ENCODE results near the gene GTF3C1.
"Not testable (repeated sequence)": the region's sequence is repeated elsewhere in the genome, so short reads cannot be mapped to it uniquely, and the experiment has no call there.

Gene GTF3C1, protein sequence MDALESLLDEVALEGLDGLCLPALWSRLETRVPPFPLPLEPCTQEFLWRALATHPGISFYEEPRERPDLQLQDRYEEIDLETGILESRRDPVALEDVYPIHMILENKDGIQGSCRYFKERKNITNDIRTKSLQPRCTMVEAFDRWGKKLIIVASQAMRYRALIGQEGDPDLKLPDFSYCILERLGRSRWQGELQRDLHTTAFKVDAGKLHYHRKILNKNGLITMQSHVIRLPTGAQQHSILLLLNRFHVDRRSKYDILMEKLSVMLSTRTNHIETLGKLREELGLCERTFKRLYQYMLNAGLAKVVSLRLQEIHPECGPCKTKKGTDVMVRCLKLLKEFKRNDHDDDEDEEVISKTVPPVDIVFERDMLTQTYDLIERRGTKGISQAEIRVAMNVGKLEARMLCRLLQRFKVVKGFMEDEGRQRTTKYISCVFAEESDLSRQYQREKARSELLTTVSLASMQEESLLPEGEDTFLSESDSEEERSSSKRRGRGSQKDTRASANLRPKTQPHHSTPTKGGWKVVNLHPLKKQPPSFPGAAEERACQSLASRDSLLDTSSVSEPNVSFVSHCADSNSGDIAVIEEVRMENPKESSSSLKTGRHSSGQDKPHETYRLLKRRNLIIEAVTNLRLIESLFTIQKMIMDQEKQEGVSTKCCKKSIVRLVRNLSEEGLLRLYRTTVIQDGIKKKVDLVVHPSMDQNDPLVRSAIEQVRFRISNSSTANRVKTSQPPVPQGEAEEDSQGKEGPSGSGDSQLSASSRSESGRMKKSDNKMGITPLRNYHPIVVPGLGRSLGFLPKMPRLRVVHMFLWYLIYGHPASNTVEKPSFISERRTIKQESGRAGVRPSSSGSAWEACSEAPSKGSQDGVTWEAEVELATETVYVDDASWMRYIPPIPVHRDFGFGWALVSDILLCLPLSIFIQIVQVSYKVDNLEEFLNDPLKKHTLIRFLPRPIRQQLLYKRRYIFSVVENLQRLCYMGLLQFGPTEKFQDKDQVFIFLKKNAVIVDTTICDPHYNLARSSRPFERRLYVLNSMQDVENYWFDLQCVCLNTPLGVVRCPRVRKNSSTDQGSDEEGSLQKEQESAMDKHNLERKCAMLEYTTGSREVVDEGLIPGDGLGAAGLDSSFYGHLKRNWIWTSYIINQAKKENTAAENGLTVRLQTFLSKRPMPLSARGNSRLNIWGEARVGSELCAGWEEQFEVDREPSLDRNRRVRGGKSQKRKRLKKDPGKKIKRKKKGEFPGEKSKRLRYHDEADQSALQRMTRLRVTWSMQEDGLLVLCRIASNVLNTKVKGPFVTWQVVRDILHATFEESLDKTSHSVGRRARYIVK (N-terminal part only)

DNA sequence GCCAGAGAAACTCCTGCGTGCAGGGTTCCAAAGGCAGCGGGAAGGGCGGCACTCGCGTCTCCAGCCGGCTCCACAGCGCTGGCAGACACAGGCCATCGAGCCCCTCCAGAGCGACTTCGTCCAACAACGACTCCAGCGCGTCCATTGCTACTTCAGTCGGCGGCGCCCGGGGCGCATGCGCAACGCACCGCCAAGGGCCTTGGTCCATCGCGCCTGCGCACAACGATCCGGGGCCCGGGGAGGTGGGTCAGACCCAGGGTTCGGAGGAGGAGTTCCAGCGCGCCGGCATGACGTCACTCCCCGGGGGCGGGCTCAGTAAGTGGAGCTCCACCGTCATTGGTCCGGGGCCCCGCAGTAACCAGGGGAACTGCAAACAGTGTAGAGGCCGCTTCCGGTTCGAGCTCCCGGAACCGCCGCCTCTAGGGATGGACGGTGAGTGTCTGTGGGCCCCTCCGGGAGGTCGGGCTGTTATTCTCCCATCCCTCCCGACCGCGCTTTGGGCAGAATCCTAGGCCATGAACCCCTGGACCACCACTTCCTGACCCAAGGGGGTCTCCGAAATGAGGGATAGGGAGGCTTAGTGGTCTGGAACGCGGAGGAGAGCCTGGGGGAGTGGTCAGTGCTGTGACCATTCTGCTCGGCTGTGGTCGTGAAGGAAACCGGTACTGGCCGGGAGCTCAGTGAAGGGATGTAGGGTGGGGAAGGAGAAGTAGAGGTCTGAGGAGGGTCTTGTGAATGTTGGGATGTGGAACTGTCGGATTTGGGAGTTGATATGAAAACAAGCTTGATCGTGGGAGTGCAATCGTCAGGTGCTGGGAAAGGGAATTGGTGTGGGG is at the start of gene GTF3C1, which contains the start of gene KATNIP:
TSS of gene GTF3C1 (minus strand) at position 168 of the 836 bp plus-strand sequence. CDS start at position 145, 23 bp downstream.
TSS of gene KATNIP (plus strand) at position 399 of the 836 bp plus-strand sequence. CDS start at position 426, 27 bp downstream.
- peak; percentile 99 for DNase-seq (ENCODE audit: low spot score)

DNA sequence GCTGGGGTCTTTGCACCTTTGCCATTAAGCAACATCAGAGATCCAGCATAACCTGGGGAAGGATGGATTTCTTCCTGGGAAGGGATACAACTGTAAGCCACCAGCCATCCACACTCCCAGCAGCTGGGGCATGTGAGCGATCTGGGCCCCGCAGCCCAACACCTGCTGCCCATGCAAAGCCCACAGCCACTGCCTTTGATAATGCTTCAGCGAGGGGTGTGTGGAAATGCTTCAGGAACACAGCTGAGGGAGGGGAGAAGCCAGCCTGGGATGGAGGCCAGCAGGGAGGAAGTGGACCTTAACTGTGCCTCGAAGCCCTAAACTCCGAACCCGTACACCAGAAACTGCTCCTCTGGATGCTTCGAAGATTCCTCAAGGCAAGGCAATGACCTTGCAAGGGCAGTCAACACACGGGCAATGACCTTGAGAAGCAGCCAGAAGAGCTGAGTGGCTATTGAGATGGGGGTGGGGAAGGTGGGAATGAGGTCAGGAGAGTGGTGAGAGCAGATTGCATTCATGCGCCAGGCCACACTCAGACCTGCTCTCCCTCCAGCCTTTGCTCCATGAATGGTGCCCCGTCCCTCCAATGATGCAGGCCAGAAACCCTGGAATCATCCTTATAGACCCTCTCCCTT is 49.3 kb upstream of the GTF3C1 start:
- DNase-seq (ENCODE audit: low spot score) = no peak

DNA sequence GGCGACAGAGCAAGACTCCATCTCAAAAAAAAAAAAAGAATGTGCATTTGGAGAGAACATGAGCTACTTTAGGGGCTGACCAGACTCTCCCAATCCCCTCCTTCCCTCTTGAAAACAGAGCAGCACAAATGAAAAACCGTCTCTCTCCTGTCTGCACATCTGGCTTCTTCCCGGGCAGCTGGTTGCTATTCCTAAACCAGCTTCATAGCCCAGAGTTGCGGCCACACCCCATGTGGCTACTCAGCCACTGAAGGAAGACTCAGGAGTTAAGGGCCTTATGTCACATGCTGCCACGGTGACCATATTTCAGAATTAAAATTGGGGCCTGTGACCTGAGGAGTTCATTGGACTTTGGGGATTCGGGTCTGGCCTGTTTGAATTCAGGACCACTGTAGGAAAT is 48.5 kb upstream of the GTF3C1 start:
- DNase-seq (ENCODE audit: low spot score) = no peak

DNA sequence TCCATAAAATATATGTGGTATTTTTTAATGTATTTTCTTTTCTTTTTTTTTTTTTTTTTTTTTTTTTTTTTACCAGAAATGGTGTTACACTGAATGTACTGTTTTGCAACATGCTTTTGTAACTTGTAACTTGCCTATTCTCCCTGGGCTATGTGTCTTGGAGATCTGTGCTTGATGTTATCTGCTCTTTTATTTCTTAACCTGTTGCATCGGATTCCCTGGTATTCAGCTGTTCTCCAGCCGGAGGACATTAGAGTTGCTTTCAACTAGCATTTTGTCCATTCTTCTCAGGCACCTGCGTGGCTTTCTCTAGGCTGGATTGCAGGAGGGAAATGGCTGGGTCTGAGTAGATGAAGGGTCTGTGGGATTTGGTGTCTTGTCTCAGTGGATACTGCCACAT is 47.6 kb upstream of the GTF3C1 start:
- no peak for DNase-seq (ENCODE audit: low spot score)

DNA sequence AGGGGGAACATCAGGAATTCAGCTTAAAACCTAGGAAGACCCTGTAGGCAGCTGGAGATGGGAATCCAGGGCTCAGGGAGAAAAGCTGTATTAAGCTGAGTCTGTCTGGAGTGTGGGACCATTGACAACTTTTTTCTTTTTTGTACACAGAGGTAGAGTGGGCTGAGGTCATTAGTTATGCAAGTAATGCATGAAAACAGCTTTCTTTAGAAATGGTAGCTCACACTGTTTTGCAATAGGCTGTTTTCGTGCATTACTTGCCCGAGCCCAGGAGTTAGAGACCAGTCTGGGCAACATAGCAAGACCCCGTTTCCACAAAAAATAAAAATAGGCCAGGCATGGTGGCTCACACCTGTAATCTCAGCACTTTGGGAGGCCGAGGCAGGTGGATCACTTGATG is 46.7 kb upstream of the GTF3C1 start:
- DNase-seq (ENCODE audit: low spot score) = no peak

DNA sequence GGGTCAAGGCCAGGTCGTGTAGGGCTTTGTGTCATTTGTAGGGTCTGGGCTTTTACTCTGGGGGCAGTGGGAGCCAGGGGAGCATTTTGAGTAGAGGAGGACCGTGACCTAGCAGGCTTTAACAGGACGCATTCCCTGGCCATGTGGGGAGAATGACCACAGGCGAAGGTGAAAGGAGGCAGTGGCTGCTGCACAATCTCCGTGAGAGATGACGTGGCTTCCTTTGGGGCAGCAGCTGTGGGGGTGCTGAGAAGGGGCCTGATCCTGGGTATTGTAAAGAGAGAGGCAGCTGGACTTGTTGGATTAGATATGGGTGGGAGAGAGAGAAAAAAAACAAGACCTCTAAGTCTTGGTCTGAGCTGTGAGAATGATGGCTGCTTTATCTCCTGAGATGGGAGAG is 46.3 kb upstream of the GTF3C1 start:
- DNase-seq (ENCODE audit: low spot score) = no peak

DNA sequence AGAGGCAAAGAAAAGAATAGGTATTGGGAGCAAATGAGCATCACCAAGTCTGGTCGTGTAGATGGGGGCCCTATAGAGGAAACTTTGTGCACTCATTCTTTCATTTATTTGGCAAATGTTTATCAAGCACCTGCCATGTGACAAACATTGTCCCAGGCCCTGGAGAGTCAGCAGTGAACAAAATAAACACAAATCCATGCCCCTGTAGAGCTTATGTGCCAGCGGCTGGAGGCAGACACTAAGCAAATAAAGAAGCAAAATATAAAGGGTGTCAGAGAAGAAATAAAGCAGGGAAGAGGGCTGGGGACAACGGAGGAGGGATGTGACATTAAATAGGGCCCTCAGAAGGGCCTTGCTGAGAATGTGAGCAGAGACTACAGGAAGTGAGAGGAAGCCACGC is 45.8 kb upstream of the GTF3C1 start:
- DNase-seq (ENCODE audit: low spot score) = no peak

DNA sequence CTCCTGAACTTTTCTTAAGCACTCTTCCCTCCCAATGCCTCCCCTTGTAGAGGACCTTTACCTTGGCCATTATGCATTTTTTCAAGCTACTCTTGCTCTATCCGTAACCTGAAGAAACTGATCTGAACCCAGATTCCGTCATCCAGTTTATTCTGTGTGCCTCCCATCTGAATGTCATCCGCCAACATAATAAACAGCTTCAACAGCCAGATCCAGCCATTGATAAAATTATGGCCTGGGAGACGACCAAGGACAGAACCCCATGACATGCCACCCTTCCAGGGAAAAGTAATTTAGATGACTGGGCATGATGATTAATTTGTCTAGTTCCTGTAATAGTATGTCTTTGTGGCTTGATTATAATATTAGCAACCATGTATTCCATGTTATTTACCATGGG is 42.1 kb upstream of the GTF3C1 start:
- no peak for DNase-seq (ENCODE audit: low spot score)

DNA sequence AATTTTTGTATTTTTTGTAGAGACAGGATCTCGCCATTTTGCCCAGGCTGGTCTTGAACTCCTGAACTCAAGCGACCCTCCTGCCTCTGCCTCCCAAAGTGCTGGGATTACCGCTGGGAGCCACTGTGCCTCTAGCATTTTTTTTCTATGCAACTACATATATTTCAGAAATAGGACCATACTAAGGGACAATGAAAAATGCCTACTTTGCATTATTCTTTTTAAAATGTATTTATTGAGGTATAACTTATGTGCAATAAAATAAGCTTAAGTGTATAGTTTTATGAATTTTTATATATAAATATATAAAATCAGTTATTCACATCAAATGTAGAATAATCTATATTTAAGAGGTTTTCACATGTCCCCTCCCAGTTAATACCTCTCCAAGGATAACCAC is 38.3 kb upstream of the GTF3C1 start:
- no peak for DNase-seq (ENCODE audit: low spot score)

DNA sequence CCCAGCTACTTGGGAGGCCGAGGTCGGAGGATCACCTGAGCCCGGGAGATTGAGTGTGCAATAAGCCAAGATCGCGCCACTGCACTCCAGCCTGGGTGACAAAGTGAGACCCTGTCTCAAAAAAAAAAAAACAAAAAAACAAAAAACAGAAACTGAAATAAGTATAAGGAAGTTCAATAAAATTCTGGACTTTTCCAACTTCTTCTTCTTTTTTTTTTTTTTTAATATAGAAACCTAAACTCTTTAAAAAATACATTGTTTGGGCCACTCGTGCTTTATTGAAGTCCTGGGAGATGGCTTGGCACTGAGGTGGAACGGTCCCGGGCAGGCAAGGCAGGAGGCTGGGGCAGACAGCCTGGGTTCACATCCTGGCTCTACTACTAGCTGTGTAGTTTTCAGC is 37.0 kb upstream of the GTF3C1 start:
- no peak for DNase-seq (ENCODE audit: low spot score)

DNA sequence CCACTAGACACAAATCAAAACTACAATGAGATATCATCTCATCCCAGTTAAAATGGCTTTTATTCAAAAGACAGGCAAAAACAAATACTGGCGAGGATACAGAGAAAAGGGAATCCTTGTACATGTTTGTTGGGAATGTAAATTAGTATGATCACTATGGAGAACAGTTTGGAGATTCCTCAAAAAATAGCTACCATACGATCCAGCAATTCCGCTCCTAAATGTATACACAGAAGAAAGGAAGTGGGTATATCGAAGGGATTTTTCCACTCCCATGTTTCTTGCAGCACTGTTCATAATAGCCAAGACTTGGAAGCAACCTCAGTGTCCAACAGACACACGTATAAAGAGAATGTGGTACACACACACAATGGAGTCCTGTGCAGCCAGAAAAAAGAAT is 35.5 kb upstream of the GTF3C1 start:
- no peak for DNase-seq (ENCODE audit: low spot score)

DNA sequence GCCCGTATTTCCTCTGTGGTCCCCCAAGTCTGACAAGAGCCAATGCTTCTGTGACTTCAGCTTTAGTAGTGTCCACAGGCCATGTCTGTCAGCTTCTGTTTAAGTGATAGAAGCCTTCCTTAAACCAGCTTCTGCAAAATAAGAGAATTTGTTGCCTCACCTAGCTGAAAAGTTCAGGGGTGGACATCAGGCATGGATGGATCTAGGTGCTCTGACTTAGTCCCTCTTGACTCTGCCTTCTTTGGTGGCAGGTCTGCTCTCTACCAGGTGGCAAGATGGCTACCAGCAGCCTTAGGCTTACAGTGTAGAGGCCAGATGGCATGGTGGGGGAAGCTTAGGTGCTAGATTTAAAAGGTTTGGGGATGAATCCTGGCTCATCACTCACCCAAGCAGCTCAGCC is 33.9 kb upstream of the GTF3C1 start:
- no peak for DNase-seq (ENCODE audit: low spot score)

DNA sequence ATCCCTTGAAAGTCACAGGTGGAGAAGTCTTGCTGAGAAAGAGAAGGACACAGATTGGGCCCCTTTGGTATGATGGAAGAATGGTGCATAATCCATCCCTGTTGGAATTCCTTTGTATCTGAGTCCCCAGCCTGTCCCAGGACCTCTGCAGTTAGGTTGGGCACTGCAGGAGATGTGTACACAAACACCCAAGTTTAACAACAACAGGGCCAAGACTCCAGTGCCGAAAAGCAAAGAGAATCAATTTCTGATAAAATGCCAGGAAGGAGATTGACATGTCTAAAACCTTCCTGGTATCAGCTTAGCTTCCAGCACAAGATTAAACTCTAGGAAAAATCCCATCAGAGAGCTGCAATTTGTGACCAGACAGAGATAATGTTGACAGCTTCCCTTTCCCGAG is 33.2 kb upstream of the GTF3C1 start:
- DNase-seq (ENCODE audit: low spot score) = no peak

DNA sequence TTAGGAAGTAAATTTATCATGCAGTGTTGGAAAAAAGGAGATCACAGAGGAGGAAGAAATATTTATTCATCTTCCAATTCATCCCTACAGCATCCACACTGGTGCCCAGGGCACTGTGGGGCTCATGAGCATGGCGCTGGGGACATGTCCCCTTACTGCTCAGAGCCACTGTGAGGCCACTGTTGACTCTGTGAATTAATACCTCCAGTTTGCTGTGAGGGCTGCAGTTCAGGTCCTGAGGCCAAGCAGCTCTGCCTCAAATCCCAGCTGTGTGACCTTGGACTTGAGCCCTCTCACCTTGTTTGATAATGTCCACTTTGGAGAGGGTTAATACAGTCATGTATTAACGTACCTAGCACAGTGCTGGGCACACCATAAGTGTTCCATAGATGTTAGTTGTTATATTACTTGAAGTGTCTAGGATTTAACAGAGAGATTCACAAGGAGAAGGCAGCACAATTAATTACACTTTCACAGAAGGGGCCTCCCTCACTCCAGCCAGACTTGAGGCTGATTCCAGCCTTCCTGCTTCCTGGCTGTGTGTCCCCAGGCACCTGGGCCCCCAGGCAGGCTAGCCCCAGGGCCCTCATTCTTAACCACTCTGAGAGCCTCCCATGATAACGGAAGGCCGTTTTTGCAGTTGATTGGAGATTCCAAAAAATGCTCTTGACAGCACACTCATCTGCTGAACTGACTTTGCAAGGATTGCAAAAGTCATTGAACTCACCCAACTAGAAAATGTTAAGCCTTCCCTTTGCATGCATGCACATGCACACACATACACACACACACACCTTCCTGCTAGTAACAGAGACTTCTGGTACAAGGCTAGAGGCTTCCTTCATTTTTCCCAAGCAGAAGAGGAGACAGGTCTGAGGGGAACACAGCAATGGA is 29.6 kb upstream of the GTF3C1 start:
- no peak for DNase-seq (ENCODE audit: low spot score)

DNA sequence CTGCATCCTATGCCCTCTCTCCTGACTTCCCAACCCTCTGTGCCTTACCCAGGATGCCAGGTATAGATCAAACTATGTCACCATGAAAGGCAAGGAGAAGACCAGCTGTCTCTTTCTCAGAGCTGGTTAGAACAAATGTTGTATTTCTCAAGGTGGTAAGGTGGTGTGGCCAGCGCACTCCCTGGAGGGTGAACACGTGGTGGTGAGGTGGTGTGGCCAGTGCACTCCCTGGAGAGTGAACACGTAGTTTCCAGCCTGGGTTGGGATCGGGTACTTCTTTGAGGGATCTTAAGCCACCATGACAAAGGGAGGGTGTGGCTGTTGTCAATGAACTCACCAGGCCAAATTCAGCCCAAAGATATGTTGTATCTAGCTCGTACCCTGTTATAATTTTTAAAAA is 27.0 kb upstream of the GTF3C1 start:
- no peak for DNase-seq (ENCODE audit: low spot score)

DNA sequence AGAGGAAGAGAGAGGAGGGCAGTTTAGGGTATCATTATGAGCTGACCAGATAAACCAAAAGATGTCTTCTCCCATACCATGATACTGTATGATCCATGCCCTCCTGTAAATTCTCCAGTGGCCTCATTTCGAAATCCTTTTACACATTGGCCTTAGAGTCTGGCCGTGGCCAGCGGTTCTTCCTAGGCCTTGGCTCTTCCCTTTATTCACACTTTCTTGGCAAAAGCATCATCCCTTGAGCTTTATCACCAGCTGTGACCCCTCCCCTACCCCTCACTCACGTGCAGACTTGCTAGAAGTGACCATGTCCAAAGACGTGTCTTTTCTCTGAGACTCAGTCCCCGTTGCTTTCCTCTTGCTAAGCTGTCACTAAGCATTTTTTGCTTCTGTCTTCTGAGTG is 23.0 kb upstream of the GTF3C1 start:
- no peak for DNase-seq (ENCODE audit: low spot score)

DNA sequence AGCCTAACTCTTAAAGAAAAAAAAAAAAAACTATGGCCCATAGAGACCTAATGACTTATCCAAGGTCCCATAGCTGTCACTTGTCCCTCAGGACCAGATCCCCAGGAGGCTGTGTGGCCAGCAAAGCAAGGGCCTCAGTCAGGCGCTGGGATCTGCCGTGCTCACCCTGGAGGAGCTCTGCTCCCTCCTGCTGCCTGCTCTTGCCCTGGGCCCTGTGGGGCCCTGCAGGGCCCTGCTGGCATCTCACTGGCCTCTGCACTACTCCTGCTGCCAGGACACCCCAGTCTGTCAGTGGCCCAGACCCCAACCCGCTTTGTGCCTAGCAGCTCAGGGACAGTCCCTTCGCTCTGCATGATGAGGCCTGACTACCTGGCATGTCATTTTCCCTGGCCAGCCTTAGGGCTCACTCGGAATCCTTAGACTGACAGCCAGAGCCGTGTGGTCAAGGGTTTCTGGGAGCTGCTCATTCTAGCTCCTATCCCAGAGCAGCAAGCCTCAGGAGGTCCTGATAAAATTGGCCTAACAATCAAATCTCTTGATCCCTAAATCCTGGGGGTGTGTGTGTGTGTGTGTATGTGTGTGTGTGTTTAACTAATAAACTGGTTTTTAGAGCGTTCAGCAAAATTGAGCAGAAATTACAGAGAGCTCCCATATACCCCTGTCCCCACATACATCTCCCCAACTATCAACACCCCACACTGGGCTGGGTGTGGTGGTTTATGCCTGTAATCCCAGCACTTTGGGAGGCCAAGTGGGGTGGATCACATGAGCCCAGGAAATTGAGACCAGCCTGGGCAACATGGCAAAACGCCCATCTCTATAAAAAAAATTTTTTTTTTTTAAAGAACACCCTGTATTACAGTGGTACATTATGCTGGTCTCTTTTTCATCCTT is 22.0 kb upstream of the GTF3C1 start:
- no peak for DNase-seq (ENCODE audit: low spot score)

DNA sequence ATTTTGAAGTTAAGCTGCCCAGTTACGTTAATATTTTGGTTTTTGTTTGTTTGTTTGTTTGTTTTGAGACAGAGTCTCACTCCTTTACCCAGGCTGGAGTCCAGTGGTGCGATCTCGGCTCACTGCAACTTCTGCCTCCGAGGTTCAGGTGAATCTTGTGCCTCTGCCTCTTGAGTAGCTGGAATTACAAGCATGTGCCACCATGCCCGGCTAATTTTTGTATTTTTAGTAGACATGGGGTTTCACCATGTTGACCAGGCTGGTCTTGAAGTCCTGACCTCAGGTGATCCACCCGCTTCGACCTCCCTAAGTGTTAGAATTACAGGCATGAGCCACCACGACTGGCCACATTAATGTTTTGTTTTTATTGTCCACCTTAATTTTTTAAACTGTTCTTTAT is 21.3 kb upstream of the GTF3C1 start:
- not testable (repeated sequence) for DNase-seq (ENCODE audit: low spot score)

DNA sequence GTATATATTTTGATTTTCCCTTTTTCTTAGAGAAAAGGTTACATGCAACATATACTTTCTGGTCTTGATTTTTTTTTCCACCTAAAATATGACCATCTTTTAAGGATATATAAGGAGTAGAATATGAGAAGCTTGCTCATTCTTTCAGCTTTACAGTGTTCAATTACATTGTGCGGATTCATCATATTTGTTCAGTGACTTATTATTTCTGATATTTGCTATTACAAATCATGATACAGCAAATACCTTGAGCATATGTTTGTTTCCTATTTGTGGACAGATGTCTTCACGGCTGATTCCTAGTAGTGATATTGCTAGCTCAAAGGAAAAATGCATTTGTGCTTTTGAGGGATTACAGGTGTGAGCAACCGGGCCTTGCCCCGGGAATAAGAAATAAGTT is 18.4 kb upstream of the GTF3C1 start:
- no peak for DNase-seq (ENCODE audit: low spot score)
